Upper lobe of right lung (tissue), 1 donor: ENCODE data around the gene LRCH1. TPM values are rescaled to one million over a fixed set of nuclear protein-coding genes. Genes with fewer than 3 reads are reported as not detected.

Experiments
- ATAC-seq: fragments of 200-7000 bp; cut with Tn5 transposase; one replicate; pipeline ENCODE4 v1.9.1; 2020; ENCODE audit warnings: mild to moderate bottlenecking, moderate library complexity
- DNase-seq: peaks from one replicate; pipeline ENCODE4 v3.0.0-alpha.2; 2020
- H3K27ac ChIP-seq: fragments of 200-600 bp; one replicate; pipeline ENCODE4 v1.8.0; 2022
- H3K27me3 ChIP-seq: fragments of 200-600 bp; one replicate; pipeline ENCODE4 v1.8.0; 2022; ENCODE audit warnings: mild to moderate bottlenecking
- H3K36me3 ChIP-seq: fragments of 200-600 bp; one replicate; pipeline ENCODE4 v1.8.0; 2022
- H3K4me1 ChIP-seq: fragments of 200-600 bp; one replicate; pipeline ENCODE4 v1.8.0; 2022
- H3K4me3 ChIP-seq: fragments of 200-600 bp; one replicate; pipeline ENCODE4 v1.8.0; 2022; ENCODE audit warnings: mild to moderate bottlenecking
- H3K9me3 ChIP-seq: fragments of 200-600 bp; one replicate; pipeline ENCODE4 v1.8.0; 2022
- intact Hi-C: fragments of 100-400 bp; cut with DNase I; formaldehyde crosslinking; loops from one replicate; pipeline ENCODE4 v1.11.0; 2022
- total RNA-seq: library from RNA; stranded (reverse); fragmentation: NEBNext Ultra II Directional; extraction: Animal tissue kit (Norgen Biotek cat#: 25700); gene quantifications from one replicate; pipeline ENCODE4 v1.2.1, GENCODE V29; 2021
- TF ChIP-seq, protein P1 (sequence below): fragments of 200-600 bp; IDR thresholded peaks from one replicate; pipeline ENCODE4 v1.8.0; 2022; ENCODE audit warnings: antibody characterized with exemption
- donor health status: DM: no; HTN: yes; CAD: no; lungs with severe emphysema.

Gene LRCH1
- total RNA-seq, 1 donor from 2014 or later, result 32.0 TPM

DNA sequence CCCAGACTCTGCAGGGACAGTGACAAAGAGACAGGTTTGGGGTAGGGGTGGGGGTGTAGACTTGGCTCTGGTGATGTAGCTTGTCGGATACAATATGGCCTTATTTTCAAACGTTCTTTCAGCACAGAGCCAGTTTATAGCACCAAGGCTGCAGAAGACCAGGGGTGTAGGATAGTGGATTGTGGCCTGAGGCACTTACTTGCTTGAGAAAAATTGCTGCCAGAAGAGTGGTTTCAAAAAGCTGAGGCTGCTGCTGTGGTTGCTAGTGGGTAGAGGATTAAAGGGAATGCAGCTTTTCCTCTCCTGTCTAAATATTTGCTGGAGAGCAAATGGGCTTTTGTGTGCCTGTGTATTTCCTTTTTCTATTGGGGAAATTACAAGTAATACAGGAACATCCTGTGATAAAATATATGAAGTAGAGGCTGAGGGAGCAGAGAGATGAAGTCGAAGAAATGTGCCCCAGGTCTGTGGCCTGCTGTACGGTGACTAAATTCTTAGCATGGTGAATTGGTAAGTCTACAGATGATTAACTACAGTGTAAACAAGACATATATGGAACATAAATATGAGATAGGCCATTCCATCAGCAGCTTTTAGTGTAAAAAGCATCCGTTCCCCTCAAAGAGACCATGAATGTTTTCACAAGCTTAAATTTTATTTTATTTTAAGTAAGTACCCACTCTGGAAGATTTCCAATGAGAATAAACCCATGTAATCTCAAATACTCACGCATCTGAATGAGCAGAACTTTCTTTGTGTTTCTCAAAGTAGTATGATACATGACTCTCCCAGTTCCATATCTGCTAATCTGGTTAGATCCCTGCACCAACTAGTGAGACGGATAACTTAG lies 112.9 kb downstream of the LRCH1 start:
- TF ChIP-seq, protein P1, sequence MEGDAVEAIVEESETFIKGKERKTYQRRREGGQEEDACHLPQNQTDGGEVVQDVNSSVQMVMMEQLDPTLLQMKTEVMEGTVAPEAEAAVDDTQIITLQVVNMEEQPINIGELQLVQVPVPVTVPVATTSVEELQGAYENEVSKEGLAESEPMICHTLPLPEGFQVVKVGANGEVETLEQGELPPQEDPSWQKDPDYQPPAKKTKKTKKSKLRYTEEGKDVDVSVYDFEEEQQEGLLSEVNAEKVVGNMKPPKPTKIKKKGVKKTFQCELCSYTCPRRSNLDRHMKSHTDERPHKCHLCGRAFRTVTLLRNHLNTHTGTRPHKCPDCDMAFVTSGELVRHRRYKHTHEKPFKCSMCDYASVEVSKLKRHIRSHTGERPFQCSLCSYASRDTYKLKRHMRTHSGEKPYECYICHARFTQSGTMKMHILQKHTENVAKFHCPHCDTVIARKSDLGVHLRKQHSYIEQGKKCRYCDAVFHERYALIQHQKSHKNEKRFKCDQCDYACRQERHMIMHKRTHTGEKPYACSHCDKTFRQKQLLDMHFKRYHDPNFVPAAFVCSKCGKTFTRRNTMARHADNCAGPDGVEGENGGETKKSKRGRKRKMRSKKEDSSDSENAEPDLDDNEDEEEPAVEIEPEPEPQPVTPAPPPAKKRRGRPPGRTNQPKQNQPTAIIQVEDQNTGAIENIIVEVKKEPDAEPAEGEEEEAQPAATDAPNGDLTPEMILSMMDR, result no peak
- no peak for DNase-seq
- H3K36me3 ChIP-seq, result peaks cover 9% of the 10 kb centered on the region
- intact Hi-C loops, result no loop called here
- H3K27ac ChIP-seq, result no peak overlapping the region
- ATAC-seq, result no peak
- H3K9me3 ChIP-seq, result no peaks in the 10 kb centered on the region
- H3K4me1 ChIP-seq, result peaks cover 29% of the 10 kb centered on the region
- no peaks in the 10 kb centered on the region for H3K27me3 ChIP-seq
- H3K4me3 ChIP-seq, result no peak overlapping the region

DNA sequence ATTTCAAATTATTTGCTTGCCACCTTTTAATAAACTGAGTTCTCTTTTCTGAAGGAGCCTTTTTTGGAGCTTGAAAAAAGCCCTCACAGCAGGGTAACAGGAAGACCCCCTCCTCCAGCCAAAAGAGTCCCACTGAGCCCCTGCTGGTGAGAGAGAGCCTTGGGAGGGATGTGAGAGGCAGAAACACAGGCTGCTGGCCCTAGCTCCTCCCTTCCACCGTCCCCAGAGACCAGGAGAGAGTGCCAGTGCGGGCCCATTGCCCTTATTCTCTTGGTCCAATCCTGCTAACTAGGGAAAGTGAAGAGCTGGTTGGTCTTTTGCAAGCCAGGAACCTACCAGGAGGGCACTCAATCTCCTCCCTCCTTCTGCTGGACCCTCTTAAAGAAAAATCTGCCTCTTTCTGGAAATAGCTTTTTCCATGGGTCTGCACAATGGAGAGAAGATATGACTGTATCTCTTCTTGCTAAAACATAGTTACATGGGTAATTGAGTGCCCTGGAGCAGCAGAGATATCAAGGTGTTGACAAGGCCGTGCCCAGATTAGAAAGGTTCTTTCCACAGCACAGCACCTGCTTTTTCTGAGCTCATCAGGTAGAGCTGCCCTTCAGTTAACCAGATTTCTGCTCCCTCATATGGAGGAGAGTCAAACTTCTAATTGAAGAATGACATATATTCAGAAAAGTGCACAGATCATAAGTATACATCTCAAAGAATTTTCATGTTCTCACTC lies 113.9 kb downstream of the LRCH1 start:
- peaks cover 9% of the 10 kb centered on the region for H3K36me3 ChIP-seq
- ATAC-seq, result peak; percentile 10
- TF ChIP-seq, protein P1, result no peak
- peaks cover 29% of the 10 kb centered on the region for H3K4me1 ChIP-seq
- no peak for DNase-seq
- H3K27me3 ChIP-seq, result no peaks in the 10 kb centered on the region
- H3K4me3 ChIP-seq, result no peak overlapping the region
- H3K27ac ChIP-seq, result no peak overlapping the region
- no peaks in the 10 kb centered on the region for H3K9me3 ChIP-seq
- intact Hi-C loops, result no loop called here

DNA sequence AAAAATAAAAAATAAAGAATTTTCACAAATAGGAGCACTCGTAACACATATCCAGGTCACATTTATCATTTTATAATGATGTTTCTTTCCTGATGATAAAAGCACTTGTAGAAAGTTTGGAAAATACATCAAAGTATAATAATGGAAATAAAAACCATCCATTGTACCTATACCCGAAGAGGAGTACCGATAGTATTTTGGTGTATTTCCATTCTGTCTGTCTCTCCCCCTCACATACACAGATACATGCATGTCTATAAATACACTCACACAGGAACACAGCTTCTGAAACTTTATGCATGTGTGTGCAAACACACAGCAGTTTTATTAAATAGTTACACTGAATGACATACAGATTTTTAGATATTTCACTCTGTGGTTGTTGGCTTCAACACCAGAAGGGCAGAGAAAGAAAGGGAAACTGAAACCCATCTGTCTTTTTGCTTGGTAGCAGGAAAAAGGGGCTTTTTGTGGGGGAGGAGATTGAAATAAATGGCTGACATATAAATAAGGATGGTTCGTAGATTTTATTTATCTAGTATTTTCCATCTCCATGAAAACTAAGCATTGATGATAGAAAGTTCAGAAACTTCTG lies 114.8 kb downstream of the LRCH1 start:
- peak overlapping the region; percentile 4 for H3K4me3 ChIP-seq
- intact Hi-C loops, result no loop called here
- no peaks in the 10 kb centered on the region for H3K27me3 ChIP-seq
- DNase-seq (no peak), ATAC-seq (no peak)
- H3K36me3 ChIP-seq, result peaks cover 9% of the 10 kb centered on the region
- peaks cover 29% of the 10 kb centered on the region for H3K4me1 ChIP-seq
- TF ChIP-seq, protein P1, result no peak
- peak overlapping the region; percentile 20 for H3K27ac ChIP-seq
- no peaks in the 10 kb centered on the region for H3K9me3 ChIP-seq

DNA sequence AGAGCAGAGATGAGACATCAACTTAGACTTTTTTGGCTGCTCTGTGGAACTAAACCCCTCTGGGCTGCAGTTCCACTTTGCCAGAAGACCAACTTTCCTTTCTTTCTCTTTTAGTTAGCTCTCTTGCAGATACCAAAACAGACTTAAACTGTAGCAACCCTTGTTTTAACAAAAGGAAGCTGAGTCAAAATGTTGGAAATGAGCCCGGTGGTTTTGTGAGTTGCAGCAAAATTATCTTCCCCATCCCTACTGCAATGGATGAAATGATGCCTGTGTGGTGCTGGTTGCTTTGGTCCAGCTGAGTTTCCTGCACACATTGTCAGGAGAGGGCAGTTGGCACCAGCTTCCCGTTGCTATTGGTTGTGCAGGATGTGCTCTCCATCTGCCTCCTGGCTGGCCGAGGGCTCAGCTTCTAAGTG lies 115.3 kb downstream of the LRCH1 start:
- Histone ChIP-seq H3K36me3 (peaks cover 9% of the 10 kb centered on the region), H3K4me3 (peak overlapping the region; percentile 4), H3K27me3 (no peaks in the 10 kb centered on the region), H3K27ac (peak overlapping the region; percentile 20), H3K9me3 (no peaks in the 10 kb centered on the region), H3K4me1 (peaks cover 29% of the 10 kb centered on the region)
- ATAC-seq (peak; percentile 59), DNase-seq (no peak)
- TF ChIP-seq, protein P1, result no peak
- intact Hi-C loops, result no loop called here

DNA sequence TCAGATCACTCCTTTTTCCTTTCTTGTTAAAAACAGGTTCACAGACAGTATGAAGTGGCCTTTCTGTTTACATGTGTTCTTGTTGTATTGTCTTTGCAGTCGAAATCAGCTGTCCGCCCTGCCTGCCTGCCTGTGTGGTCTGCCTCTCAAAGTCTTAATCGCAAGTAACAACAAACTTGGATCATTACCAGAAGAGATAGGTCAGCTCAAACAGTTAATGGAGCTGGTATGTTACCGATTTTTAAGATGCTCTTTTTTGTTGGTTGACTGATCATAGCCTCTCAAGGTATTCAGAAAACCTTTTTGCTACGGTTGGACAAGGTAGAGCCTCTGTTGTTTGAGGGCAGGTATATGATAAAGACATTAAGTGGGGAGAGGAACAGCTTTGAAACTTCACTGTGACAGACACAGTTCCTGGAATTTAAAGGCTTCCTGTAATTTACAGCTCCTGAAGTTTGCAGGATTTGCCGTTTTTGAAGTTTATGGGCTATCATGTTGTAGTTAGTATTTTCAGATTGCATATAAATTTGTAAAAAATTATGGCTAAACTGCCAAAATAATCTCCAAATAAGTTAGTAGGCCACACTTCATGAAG lies 116.1 kb downstream of the LRCH1 start:
- DNase-seq, result no peak
- intact Hi-C loops, result no loop called here
- no peak overlapping the region for H3K27ac ChIP-seq
- no peaks in the 10 kb centered on the region for H3K27me3 ChIP-seq
- peaks cover 9% of the 10 kb centered on the region for H3K36me3 ChIP-seq
- peaks cover 29% of the 10 kb centered on the region for H3K4me1 ChIP-seq
- H3K4me3 ChIP-seq, result no peak overlapping the region
- ATAC-seq, result no peak
- TF ChIP-seq, protein P1, result no peak
- no peaks in the 10 kb centered on the region for H3K9me3 ChIP-seq
